Large intestine (tissue), 3 donors: ENCODE measurements around the gene KLHL35. TPM values are rescaled to one million over a fixed set of nuclear protein-coding genes. Genes with fewer than 3 reads are reported as not detected.

Source experiments
- DNase-seq, 2 donors: peaks; one replicate each; pipeline versions ENCODE4 v3.0.0 to v3.0.0-alpha.2; 2013
- H3K27ac ChIP-seq: one replicate; pipeline ENCODE4 v1.5.1; 2013; ENCODE audit warnings: low read length
- H3K27me3 ChIP-seq: 2 replicates; pipeline ENCODE4 v1.6.1; 2013; ENCODE audit warnings: low read length; ENCODE audit not compliant: control insufficient read depth, insufficient read depth
- H3K36me3 ChIP-seq: 2 replicates; pipeline ENCODE4 v1.6.1; 2013; ENCODE audit warnings: low read length; ENCODE audit not compliant: control insufficient read depth, insufficient read depth
- H3K4me1 ChIP-seq: one replicate; pipeline ENCODE4 v1.6.1; 2013; ENCODE audit warnings: low read length; ENCODE audit not compliant: control insufficient read depth, insufficient read depth
- H3K4me3 ChIP-seq: one replicate; pipeline ENCODE4 v1.5.1; 2013; ENCODE audit warnings: low read length
- H3K9me3 ChIP-seq: one replicate; pipeline ENCODE4 v1.6.1; 2013; ENCODE audit warnings: mild to moderate bottlenecking, low read depth, low read length, moderate library complexity; ENCODE audit not compliant: control insufficient read depth
- WGBS: methylation state at CpG from one replicate; pipeline ENCODE4 v1.1.5; 2013; ENCODE audit warnings: low lambda C conversion rate; ENCODE audit not compliant: insufficient coverage; 5-methylcytosine and 5-hydroxymethylcytosine counted together
- polyA plus RNA-seq: library from polyadenylated mRNA; unstranded; fragments of 120-200 nt; gene quantifications from one replicate; pipeline ENCODE4 v1.2.1, GENCODE V29; 2013

The KLHL35 gene
- polyA plus RNA-seq, 1 donor, result 1.3 TPM

DNA sequence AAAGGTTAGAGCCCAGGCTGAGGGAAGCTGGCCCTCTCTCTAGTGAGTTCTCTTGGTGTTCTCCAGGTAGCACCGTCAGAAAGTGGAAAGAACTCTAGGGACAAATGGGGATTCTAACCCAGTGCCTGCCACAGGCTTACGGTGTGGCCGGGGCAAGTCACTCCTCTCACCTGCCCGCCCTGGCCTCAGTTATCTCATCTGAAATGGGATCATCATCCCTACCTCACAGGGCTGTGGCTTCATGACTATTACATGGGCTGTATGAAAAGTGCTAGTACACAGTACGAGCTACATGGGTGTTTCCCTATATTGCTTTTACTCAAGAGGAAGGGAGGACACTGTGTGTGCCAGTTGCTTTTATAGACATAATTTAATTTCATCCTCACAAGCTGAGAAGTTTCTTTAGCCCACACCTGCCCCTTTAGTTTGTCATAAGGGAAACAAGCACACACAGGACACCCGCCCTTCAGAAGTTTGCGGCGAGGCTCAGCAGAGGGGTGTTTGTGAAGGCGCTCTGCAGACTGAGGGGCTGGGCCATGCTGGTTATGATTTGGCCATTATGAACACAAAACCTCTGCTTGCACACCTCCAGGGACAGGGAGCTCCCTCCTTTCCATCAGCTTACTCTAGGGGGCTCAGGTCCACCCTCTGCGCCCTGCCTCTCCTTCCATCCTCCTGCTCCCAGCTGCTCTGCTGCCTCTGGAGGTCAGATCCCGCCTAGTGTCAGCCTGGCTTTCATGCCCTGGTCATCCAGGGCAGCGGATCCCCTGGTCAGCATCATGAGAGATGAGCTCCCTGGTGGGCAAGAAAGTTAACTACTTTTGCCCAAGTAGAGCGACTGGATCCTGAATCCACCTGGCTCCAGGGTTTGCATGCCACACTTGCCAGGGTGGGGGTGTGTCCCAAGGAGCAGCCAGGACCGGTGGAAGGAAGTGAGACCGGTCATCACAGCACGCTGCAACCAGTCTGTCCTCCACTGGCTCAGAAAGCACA lies 1.2 kb downstream of the KLHL35 start:
- no peak for DNase-seq
- H3K4me3 ChIP-seq, result no peak overlapping the region
- H3K9me3 ChIP-seq, result peaks cover 13% of the 10 kb centered on the region
- WGBS, result no CpG with 5 or more reads among the region's 16 CpGs
- peaks cover 39% of the 10 kb centered on the region for H3K27me3 ChIP-seq
- H3K36me3 ChIP-seq, result peaks cover 19% of the 10 kb centered on the region
- no peak overlapping the region for H3K27ac ChIP-seq
- H3K4me1 ChIP-seq, result peaks cover 8% of the 10 kb centered on the region

DNA sequence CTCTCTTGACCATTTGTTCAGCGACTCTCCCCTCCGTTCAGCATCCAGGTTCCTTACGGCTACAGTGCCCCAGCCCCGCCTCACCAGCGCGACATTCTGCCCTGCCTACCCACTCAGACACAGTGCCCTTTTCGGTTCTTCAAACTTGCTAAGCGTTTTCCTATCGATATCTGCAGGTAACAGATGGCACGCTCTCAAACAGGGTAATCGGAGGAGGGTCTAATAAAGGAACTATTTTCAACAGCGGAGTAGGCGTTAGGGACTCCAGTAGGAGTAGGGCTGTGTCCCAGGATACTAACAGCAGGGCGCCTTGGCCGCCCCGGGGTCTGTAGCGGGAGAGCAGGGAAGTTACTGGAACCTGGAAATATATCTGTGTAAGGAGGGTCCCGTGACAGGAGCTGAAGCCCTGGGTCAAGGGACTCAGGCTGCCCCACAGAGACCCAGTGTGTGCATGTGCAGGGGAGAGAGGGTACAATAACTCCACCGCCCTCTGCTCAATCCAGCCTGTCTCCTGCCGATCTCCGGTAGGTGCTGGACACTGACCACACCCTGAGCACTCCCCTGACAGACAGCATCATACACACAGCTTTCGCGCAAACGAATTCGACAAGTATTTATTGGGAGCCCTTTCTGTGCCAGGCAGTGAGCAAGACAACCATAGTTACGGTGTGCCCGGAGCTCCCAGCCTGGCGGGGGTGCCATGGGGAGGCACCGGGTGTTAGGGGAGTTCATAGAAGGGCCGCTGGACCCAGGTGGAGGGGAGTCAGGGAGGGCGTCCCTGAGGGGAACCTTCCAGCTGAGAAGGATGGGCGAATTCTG lies 2.1 kb downstream of the KLHL35 start:
- Histone ChIP-seq H3K36me3 (peaks cover 15% of the 10 kb centered on the region), H3K4me3 (no peak overlapping the region), H3K4me1 (peaks cover 8% of the 10 kb centered on the region), H3K9me3 (peaks cover 13% of the 10 kb centered on the region), H3K27me3 (peaks cover 39% of the 10 kb centered on the region), H3K27ac (no peak overlapping the region)
- DNase-seq, result no peak
- 40% methylated on average over 1 of the region's 32 CpGs for WGBS

DNA sequence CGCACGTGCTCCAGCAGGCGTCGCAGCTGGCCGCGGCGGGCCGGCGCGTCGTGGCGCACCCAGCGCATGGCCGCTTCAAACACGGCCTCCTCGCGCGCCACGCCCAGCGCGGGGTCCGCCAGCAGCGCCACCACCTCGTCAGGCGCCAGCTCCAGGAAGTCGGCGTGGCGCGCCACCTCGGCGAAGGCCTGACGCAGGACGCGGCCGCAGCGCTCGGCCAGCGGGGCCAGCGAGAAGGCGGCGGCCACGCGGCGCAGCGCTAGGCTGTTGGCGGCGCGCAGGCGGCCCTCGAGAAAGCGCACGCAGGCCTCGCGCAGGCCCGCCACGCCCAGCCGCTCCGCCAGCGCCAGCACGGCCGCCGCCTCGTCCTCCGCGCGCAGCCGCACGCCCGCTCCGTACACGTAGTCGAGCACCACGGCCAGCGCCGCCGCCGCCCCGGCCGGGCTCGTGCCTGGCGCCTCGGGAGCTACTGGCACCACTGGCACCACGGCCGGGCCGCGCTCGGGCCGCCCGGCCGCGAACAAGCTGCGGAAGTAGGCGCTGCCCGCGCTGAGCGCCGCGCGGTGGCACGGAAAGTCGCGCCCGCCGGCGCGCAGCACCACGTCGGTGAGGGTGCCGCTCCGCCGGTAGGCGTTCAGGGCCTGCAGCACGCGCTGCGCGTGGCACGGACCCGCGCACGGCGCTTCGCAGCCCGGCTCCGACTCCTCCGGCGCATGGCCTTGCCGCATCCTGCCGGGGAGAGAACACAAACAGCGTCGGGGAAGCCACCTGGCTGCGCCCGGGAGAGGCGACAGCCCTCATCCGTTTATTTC lies 2.9 kb downstream of the KLHL35 start:
- no CpG with 5 or more reads among the region's 134 CpGs for WGBS
- H3K27me3 ChIP-seq, result peaks cover 39% of the 10 kb centered on the region
- H3K27ac ChIP-seq, result no peak overlapping the region
- H3K36me3 ChIP-seq, result peaks cover 8% of the 10 kb centered on the region
- H3K9me3 ChIP-seq, result peaks cover 13% of the 10 kb centered on the region
- peaks cover 8% of the 10 kb centered on the region for H3K4me1 ChIP-seq
- DNase-seq, result peak; percentile 61 to 90
- no peak overlapping the region for H3K4me3 ChIP-seq

GRCh38 chr11:75429641-75429901 lies 3.4 kb downstream of the KLHL35 start:
- Histone ChIP-seq H3K36me3 (peaks cover 2% of the 10 kb centered on the region), H3K27me3 (peaks cover 39% of the 10 kb centered on the region), H3K4me1 (peaks cover 8% of the 10 kb centered on the region), H3K4me3 (no peak overlapping the region), H3K27ac (no peak overlapping the region), H3K9me3 (peaks cover 13% of the 10 kb centered on the region)
- WGBS, result 40% methylated on average over 1 of the region's 25 CpGs
- DNase-seq, result no peak

GRCh38 chr11:75428989-75429640 lies 3.9 kb downstream of the KLHL35 start:
- no peak overlapping the region for H3K27ac ChIP-seq
- peaks cover 8% of the 10 kb centered on the region for H3K4me1 ChIP-seq
- no peak overlapping the region for H3K4me3 ChIP-seq
- H3K36me3 ChIP-seq, result no peaks in the 10 kb centered on the region
- no peak for DNase-seq
- WGBS, result 50% methylated on average over 4 of the region's 16 CpGs
- peaks cover 13% of the 10 kb centered on the region for H3K9me3 ChIP-seq
- H3K27me3 ChIP-seq, result peaks cover 39% of the 10 kb centered on the region

DNA sequence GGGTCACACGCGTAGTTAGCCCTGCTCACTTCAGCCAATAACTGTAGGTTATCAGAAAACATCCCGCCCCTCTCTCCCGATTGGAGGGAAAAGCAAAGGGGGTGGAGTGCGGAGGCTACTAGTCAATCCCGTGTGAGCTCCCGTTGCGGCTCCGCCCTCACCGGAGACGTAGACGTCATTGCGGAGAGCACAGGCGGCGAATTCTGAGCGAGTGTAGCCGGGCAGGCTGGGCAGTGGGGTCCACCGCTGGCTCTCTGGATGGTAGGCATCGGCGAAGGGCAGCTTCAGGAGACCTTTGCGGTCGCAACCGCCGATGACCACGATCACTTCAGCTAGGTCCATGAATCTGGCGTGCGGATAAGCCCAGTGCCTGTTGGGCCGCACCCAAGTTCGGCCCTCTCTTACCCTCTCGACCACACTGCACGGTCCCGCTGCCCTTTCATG lies 4.7 kb downstream of the KLHL35 start:
- H3K27me3 ChIP-seq, result peaks cover 39% of the 10 kb centered on the region

DNA sequence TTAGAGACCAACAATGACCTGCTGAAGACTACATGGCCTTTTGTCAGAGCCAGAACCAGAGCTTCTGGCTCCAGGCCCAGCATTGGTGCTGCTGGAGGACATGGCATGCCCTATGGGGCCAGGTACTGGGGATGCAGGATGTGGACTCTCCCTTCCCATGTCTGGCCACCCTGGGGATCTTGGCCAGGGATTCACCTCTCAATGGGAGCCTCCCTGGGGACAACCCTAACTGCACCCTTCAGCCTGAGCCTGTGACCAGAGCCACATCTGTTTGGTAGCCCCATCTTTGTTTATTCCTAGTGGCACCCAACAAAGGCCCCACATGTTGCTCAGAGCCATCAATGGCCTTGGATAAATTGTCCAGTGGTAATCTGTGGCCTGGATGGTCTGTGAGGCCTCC lies 5.8 kb downstream of the KLHL35 start:
- Histone ChIP-seq H3K9me3 (peaks cover 13% of the 10 kb centered on the region), H3K36me3 (peaks cover 5% of the 10 kb centered on the region), H3K4me1 (peaks cover 16% of the 10 kb centered on the region), H3K27ac (no peak overlapping the region), H3K4me3 (no peak overlapping the region), H3K27me3 (peaks cover 30% of the 10 kb centered on the region)
- no peak for DNase-seq

More for the DNA sequence above, 4.7 kb downstream of the KLHL35 start:
- Histone ChIP-seq H3K27ac (no peak overlapping the region), H3K36me3 (peaks cover 3% of the 10 kb centered on the region), H3K4me3 (peak overlapping the region; percentile 39), H3K9me3 (peaks cover 13% of the 10 kb centered on the region), H3K4me1 (peaks cover 8% of the 10 kb centered on the region)
- WGBS, result no CpG with 5 or more reads among the region's 32 CpGs
- peak; percentile 90 to 96 for DNase-seq

GRCh38 chr11:75426720-75427086 lies 6.3 kb downstream of the KLHL35 start:
- peaks cover 25% of the 10 kb centered on the region for H3K27me3 ChIP-seq
- peaks cover 13% of the 10 kb centered on the region for H3K9me3 ChIP-seq
- H3K27ac ChIP-seq, result no peak overlapping the region
- peaks cover 19% of the 10 kb centered on the region for H3K4me1 ChIP-seq
- no peak for DNase-seq
- no peak overlapping the region for H3K4me3 ChIP-seq
- no CpG with 5 or more reads among the region's 5 CpGs for WGBS
- peaks cover 5% of the 10 kb centered on the region for H3K36me3 ChIP-seq

GRCh38 chr11:75425422-75425821 lies 7.6 kb downstream of the KLHL35 start:
- peaks cover 11% of the 10 kb centered on the region for H3K9me3 ChIP-seq
- H3K36me3 ChIP-seq, result peaks cover 5% of the 10 kb centered on the region
- peaks cover 27% of the 10 kb centered on the region for H3K4me1 ChIP-seq
- H3K27ac ChIP-seq, result no peak overlapping the region
- no peak overlapping the region for H3K4me3 ChIP-seq
- WGBS, result no CpG with 5 or more reads among the region's 29 CpGs
- H3K27me3 ChIP-seq, result peaks cover 12% of the 10 kb centered on the region
- DNase-seq, result no peak
